GM12801 (cell line): ENCODE measurements around the gene BRME1.
A peak's percentile ranks its signal among the peaks of the same experiment; 100 is the strongest.

Source experiments
- CTCF ChIP-seq: IDR thresholded peaks from one replicate; pipeline ENCODE4 v1.5.1; 2011; ENCODE audit warnings: control low read depth; ENCODE audit not compliant: insufficient read length; ENCODE audit errors: extremely low read depth

Gene BRME1

DNA sequence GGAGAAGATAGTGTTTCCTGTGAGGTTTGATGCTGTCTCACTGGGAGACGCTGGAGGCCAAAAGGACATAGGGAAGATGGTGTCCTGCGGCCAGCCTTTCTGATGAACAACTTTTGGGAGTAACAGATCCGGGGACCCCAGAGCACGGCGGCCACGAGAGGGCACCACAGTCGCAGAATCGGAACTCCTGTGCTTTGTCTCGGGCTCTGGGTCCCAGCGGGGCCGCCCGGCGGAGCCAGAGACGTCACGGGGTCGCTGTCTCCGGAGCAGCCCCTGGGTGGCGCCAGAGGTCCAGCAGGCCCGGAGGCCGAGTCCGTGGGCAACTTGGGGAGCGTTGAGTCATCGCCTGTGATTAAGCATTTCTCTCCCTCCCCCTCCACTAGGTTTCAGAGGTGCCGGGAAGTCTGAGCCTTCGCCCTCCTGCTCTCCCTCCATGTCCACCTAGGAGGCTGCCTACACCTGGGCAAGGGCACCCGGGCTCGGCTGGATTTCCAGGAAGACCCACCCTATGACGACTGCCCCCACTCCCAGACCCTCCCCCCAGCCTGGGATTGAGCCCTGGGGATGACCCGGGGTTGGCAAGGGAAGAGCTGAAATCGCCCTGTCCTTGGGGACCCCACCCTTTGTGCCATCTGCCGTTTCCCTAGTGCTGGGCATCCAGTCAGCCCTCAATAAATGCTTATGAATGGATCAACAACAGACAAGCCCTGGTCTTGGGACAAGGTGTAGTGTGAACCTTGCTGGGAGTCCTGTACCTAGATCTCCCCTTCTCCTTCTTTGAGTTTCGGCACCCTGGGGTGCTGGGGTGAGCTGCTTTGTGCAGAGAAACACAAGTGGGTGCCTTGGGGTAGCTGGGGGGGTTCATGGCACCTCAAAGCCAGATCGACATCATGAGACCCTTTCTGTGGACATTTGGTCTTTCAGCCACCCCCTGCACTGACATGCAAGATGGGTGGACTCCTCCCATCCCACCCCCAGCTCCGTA lies 25.6 kb downstream of the BRME1 start:
- TF ChIP-seq CTCF, result peak; percentile 22

DNA sequence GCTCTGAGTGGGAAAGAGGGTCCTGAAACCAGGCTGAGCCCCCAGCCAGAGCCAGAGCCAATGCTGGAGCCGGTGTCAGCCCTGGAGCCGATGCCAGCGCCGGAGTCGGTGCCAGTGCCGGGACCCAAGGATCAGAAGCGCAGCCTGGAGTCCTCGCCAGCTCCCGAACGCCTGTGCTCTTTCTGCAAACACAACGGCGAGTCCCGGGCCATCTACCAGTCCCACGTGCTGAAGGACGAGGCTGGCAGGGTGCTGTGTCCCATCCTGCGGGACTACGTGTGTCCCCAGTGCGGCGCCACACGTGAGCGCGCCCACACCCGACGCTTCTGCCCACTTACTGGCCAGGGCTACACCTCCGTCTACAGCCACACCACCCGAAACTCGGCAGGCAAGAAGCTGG lies 28.6 kb downstream of the BRME1 start:
- TF ChIP-seq CTCF, result no peak

- no peak for TF ChIP-seq CTCF
Measured at GRCh38 chr19:13876834-13877233, 29.1 kb downstream of the BRME1 start, which contains the start of gene NANOS3. Gene NANOS3 (plus strand): TSS chr19:13877134. CDS start chr19:13877249, 115 bp downstream.

- TF ChIP-seq CTCF, result no peak
Measured at GRCh38 chr19:13875824-13876223, 30.1 kb downstream of the BRME1 start.

- TF ChIP-seq CTCF, result no peak
Measured at GRCh38 chr19:13873834-13874515, 31.9 kb downstream of the BRME1 start.

GRCh38 chr19:13872695-13873389 lies 33.1 kb downstream of the BRME1 start:
- TF ChIP-seq CTCF, result no peak

GRCh38 chr19:13872339-13872694 lies 33.6 kb downstream of the BRME1 start:
- no peak for TF ChIP-seq CTCF
